Activated naive CD8-positive, alpha-beta T cell treated with anti-CD3 and anti-CD28 coated beads for 36 hours (primary cell): ENCODE data around the gene CPLX3. TPM values are rescaled to one million over a fixed set of nuclear protein-coding genes. Genes with fewer than 3 reads are reported as not detected.

Source experiments
- DNase-seq: peaks from one replicate; pipeline ENCODE4 v3.0.0; 2021
- H3K27ac Mint-ChIP-seq: one replicate; pipeline ENCODE4 v1.8.0; 2022; ENCODE audit warnings: mild to moderate bottlenecking, moderate library complexity, mixed read lengths
- H3K27me3 Mint-ChIP-seq: one replicate; pipeline ENCODE4 v1.8.0; 2022; ENCODE audit warnings: mild to moderate bottlenecking, mixed read lengths
- H3K36me3 Mint-ChIP-seq: one replicate; pipeline ENCODE4 v1.8.0; 2021; ENCODE audit warnings: mild to moderate bottlenecking, mixed read lengths
- H3K4me1 Mint-ChIP-seq: one replicate; pipeline ENCODE4 v1.8.0; 2021; ENCODE audit warnings: mixed read lengths
- H3K4me3 Mint-ChIP-seq: one replicate; pipeline ENCODE4 v1.8.0; 2022; ENCODE audit warnings: mild to moderate bottlenecking, moderate library complexity, mixed read lengths
- H3K9me3 Mint-ChIP-seq: one replicate; pipeline ENCODE4 v1.8.0; 2022; ENCODE audit warnings: mixed read lengths
- total RNA-seq, 2 experiments: library from RNA; stranded (reverse); gene quantifications; one replicate each; pipeline ENCODE4 v1.2.3, GENCODE V29; 2021

CPLX3 gene
- total RNA-seq, 2 experiments from 2014 or later, result 0.19 TPM; not detected in 1

DNA sequence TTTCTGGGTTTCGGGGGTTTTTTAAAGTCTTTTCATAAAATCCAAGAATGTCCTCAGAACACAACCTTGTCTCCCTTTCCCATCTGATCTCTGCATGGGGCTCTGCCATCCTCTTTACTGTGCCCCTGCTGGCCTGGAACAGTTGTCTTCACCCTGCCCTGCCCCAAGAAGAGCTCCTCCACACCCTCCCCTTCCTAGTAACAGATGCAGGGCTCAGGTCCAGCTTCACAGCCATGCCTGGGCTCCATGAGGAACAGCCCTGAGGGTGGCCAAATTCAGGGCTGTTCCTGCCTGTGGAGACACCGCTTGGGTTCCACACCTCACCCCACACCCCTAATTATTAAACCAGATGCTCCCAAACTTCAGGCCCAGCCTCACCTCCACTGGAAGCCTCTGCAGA is 29.4 kb downstream of the CPLX3 start:
- no peaks in the 10 kb centered on the region for H3K9me3 Mint-ChIP-seq
- H3K4me3 Mint-ChIP-seq, result no peak overlapping the region
- peaks cover 10% of the 10 kb centered on the region for H3K36me3 Mint-ChIP-seq
- DNase-seq, result no peak
- H3K27ac Mint-ChIP-seq, result peak overlapping the region; percentile 58
- peaks cover 35% of the 10 kb centered on the region for H3K4me1 Mint-ChIP-seq
- no peaks in the 10 kb centered on the region for H3K27me3 Mint-ChIP-seq

DNA sequence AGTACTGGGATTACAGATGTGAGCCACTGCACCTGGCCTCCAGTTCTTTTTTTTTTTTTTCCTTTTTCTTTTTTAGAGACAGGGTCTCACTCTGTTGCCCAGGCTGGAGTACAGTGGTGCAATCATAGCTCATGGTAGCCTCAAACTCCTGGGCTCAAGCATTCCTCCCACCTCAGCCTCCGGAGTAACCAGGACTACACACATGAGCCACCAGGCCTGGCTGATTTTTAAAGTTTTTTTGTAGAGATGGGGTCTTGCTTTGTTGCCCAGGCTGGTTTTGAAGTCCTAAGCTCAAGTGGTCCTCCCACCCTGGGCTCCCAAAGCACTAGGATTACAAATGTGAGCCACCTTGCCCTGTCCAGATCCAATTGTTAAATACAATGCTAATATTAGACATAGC is 30.1 kb downstream of the CPLX3 start:
- Mint-ChIP-seq H3K27ac (no peak overlapping the region), H3K27me3 (no peaks in the 10 kb centered on the region), H3K9me3 (no peaks in the 10 kb centered on the region), H3K36me3 (peaks cover 10% of the 10 kb centered on the region), H3K4me1 (peaks cover 38% of the 10 kb centered on the region), H3K4me3 (no peak overlapping the region)
- DNase-seq, result no peak

DNA sequence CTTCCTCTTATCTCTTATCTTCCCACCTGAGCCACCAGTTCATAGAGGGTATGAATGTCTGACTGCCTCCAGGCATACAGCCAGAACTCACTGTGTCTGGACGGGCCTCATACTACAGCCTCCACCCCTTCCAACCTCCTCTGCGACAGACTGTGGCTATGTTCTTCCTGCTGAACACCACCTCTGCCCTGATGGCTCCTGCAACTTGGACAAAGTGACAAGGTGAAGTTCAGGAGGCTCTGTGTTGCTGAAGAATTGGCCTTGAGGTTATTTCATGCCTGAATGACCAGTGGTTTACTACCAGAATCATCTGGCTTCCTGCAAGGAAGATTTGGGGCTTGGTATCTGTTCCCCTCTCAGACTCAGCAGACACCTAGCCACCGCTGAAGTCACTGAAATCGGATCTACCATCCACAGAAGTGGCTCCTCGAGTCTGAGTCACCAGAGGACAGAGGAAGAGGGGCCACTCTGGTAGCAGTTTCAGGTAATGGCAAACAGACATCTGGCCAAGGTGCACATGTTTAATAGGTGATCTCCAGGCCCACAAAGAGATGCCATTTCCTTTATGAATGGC is 30.7 kb downstream of the CPLX3 start:
- DNase-seq, result no peak
- Mint-ChIP-seq H3K4me1 (peaks cover 38% of the 10 kb centered on the region), H3K27me3 (no peaks in the 10 kb centered on the region), H3K4me3 (no peak overlapping the region), H3K9me3 (no peaks in the 10 kb centered on the region), H3K36me3 (peaks cover 10% of the 10 kb centered on the region), H3K27ac (peak overlapping the region; percentile 52)

DNA sequence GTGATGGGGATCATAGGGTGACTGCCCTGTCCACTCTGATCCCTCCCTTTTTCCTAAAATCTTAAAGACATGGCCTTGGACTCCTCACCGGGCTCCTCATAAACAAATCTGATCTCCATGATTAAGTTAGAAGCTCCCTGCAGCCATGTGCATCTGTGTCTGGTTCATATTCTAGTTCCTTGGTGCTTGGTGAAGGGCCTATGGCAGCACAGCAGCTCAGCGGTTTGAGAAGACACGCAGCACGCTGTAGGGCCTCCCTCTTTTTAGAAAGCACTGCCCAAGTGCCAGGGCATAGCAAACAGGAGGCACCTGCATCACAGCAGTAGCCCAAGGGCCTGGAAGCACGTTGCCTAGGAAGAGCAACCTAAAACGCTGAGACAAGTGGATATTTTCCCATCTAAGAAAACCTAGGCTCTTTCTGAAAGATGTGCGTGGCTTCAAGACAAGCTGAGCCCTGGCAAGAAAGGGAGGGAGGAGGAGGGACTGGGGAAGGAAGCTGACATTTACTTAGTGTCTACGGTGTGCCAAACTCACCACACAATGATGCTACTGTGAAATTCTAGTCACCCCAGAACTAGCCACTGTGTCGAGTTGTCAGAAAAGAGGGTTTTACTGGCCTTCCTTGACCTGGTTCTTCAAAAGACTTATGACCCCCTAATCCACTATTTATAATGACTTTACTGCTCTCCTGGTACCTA is 31.4 kb downstream of the CPLX3 start:
- H3K27ac Mint-ChIP-seq, result peak overlapping the region; percentile 59
- peaks cover 10% of the 10 kb centered on the region for H3K36me3 Mint-ChIP-seq
- no peak for DNase-seq
- peak overlapping the region; percentile 1 for H3K4me3 Mint-ChIP-seq
- no peaks in the 10 kb centered on the region for H3K27me3 Mint-ChIP-seq
- H3K4me1 Mint-ChIP-seq, result peaks cover 38% of the 10 kb centered on the region
- H3K9me3 Mint-ChIP-seq, result no peaks in the 10 kb centered on the region

DNA sequence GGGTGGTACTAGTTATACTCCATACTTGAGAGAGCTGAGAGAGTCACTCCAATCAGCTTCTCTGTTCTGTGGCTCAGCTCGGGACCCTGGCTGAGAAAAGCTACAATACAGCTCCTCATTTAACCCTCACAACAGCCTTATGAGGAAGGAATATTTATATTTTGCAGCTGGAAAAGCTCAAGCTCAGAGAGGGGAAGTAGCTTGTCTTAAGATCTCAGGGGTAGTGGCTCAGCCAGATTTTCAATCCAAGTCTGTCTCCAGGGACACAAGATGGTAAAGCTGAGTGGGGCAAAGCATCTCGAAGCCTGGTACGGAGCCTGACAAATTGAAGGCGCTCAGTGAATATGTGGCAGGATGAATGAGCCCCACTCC is 31.9 kb downstream of the CPLX3 start:
- H3K36me3 Mint-ChIP-seq, result peaks cover 8% of the 10 kb centered on the region
- no peaks in the 10 kb centered on the region for H3K27me3 Mint-ChIP-seq
- peak overlapping the region; percentile 59 for H3K27ac Mint-ChIP-seq
- peak overlapping the region; percentile 1 for H3K4me3 Mint-ChIP-seq
- peaks cover 38% of the 10 kb centered on the region for H3K4me1 Mint-ChIP-seq
- no peak for DNase-seq
- H3K9me3 Mint-ChIP-seq, result no peaks in the 10 kb centered on the region

DNA sequence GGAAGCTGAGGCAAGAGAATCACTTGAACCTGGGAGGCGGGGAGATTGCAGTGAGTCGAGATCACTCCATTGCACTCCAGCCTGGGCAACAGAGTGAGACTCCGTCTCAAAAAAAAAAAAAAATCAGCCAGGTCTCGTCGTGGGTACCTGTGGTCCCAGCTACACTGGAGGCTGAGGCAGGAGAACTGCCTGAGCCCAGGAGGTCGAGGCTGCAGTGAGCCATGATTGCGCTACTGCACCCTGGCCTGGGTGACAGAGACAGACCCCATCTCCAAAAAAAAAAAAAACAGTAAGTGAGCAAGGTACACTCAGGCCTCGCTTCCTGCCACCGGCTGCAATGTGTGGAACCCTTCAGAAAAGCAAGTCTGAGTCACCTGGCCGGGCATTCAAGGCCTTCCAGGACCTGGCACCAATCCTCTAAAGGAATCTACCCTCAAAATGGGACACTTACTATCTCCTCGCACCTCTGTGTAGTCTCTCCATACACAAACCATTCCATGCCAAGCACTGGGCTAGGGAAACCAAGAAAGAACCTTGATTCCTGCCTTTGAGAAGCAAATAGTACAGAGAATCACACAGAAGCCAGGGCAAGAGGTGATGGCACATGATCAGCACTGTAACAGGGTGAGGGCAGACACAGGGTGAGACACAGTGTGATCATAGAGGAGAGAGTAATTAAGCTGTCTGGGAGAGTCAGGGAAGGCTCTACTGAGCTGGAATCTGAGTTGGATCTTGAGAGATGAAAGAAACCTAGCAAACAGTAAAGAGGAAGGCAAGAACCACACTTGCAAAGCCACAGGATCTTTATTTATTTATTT is 37.0 kb downstream of the CPLX3 start:
- Mint-ChIP-seq H3K4me1 (peaks cover 59% of the 10 kb centered on the region), H3K9me3 (no peaks in the 10 kb centered on the region), H3K27ac (peak overlapping the region; percentile 69), H3K36me3 (peaks cover 29% of the 10 kb centered on the region), H3K27me3 (no peaks in the 10 kb centered on the region), H3K4me3 (no peak overlapping the region)
- no peak for DNase-seq

DNA sequence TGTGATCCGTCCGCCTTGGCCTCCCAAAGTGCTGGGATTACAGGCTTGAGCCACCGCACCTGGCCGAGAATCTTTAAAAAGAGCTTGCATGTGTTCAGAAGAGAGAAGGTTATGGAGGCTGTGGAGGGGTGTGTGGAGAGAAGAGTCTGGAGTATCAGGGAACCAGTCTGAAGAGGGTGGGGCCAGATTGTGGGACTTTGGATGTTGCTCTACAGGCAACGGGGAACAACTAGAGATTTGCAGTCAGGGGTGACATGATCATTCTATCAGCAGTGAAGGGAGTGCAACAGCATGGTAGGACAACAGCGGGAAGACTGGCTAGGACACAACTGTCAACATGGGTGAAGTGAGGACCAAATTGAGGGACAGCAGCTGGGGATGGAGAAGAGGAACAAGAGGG is 37.9 kb downstream of the CPLX3 start:
- H3K27ac Mint-ChIP-seq, result peak overlapping the region; percentile 47
- H3K36me3 Mint-ChIP-seq, result peaks cover 33% of the 10 kb centered on the region
- peaks cover 58% of the 10 kb centered on the region for H3K4me1 Mint-ChIP-seq
- H3K4me3 Mint-ChIP-seq, result no peak overlapping the region
- no peaks in the 10 kb centered on the region for H3K9me3 Mint-ChIP-seq
- H3K27me3 Mint-ChIP-seq, result no peaks in the 10 kb centered on the region
- no peak for DNase-seq

DNA sequence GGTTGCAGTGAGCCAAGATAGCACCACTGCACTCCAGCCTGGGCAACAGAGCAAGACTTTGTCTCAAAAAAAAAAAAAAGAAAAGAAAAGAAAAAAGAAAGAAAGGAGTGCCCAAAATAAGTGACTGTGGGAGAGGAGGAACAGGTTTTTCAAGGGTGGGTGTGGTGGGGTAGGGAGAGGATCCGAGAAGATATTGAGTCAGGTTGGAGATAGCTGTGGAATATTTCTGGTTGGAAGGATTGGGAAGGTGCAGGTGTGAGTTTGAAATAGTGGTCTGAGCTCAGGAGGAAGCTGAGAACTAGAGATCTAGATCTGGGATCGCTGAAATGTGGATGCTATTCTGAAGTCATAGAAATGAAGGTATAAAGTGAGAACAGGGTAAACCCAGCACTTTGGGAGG is 38.9 kb downstream of the CPLX3 start:
- Mint-ChIP-seq H3K4me1 (peaks cover 63% of the 10 kb centered on the region), H3K27ac (peak overlapping the region; percentile 75), H3K36me3 (peaks cover 43% of the 10 kb centered on the region), H3K9me3 (no peaks in the 10 kb centered on the region), H3K27me3 (no peaks in the 10 kb centered on the region), H3K4me3 (no peak overlapping the region)
- DNase-seq, result no peak

DNA sequence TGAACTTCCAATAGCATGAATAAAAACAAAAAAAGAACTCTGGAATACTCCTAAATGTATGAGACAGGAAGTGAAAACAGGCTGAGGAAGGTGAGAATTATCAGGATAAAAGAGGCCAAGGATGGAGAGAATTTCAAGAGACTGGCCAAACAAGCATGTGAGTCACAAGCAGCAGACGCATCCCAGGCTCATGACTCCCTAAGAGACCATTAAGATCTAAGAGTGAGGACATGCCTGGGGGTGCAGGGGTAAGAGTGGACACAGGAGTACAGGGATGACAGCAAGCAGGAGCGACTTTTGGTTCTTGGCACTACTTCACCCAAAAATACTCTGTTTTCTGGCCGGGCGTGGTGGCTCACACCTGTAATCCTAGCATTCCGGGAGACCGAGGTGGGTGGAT is 39.7 kb downstream of the CPLX3 start:
- Mint-ChIP-seq H3K4me3 (no peak overlapping the region), H3K9me3 (no peaks in the 10 kb centered on the region), H3K27me3 (no peaks in the 10 kb centered on the region), H3K27ac (no peak overlapping the region), H3K4me1 (peaks cover 71% of the 10 kb centered on the region), H3K36me3 (peaks cover 43% of the 10 kb centered on the region)
- DNase-seq, result no peak

DNA sequence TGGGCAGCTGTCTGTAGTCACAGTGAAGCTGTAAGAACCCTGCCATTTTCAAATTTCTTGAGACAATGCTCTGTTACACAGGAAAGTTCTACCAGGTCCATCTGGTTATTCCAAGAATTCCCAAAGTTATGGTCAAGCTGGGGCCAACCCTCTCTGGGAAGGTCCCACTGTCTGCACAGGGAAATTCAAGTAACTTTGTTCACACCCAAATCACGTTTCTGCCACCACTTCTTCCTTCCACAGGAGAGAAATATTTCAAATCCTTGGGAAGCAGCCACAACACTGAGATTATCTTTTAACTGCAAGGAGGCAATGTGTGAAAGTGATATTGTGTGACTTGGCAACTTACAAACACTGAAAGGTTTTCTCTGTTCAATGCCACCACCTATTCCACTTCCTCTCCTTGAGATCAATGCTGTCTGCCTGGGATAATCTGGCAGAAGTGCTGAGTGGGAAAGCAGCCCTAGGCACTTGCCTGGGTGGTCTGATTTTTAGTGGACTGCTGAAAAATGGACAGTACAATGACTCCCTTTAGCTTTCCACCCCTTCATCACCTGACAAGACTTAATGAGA is 41.1 kb downstream of the CPLX3 start:
- H3K4me1 Mint-ChIP-seq, result peaks cover 74% of the 10 kb centered on the region
- peak overlapping the region; percentile 64 for H3K27ac Mint-ChIP-seq
- no peak for DNase-seq
- H3K4me3 Mint-ChIP-seq, result peak overlapping the region; percentile 12
- H3K36me3 Mint-ChIP-seq, result peaks cover 48% of the 10 kb centered on the region
- H3K9me3 Mint-ChIP-seq, result no peaks in the 10 kb centered on the region
- H3K27me3 Mint-ChIP-seq, result no peaks in the 10 kb centered on the region

DNA sequence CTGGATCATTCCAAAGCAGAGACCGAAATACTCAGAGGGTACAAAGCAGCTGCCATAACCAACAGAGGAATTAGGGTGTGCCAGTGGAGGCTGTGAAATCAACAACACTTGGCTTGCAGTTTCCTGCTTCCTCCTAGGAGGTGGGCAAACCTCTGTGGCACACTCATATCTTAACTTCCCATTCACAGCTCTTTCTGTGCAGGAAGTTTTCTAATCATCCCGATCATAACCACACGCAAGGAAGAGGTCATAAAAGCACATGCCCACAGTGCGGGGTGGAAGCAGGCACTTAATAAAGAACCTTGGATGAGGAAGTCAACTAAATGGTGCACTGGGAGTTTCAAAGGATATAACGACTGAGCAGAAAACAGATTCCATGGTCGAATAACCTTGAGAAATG is 41.6 kb downstream of the CPLX3 start:
- DNase-seq, result no peak
- Mint-ChIP-seq H3K27me3 (no peaks in the 10 kb centered on the region), H3K36me3 (peaks cover 51% of the 10 kb centered on the region), H3K9me3 (no peaks in the 10 kb centered on the region), H3K4me1 (peaks cover 78% of the 10 kb centered on the region), H3K27ac (peak overlapping the region; percentile 64), H3K4me3 (peak overlapping the region; percentile 39)

DNA sequence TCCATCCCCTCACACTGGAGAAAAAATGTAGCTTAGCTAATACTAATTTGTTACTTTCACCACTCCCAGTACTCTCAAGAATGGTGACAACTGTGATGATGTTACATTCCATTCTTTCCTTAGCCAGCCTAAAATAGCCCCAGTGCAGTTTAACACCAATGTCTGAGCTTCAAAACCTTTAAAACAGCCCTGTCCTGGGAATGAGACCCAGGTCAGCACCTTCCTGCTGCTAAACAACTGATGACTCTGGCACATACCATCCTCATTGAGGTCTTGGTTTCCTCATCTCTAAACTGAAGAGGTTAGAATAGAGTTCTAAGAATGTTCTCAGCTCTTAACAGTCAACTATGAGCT is 42.9 kb downstream of the CPLX3 start:
- Mint-ChIP-seq H3K9me3 (no peaks in the 10 kb centered on the region), H3K4me3 (peak overlapping the region; percentile 98), H3K4me1 (peaks cover 77% of the 10 kb centered on the region), H3K27me3 (no peaks in the 10 kb centered on the region), H3K27ac (peak overlapping the region; percentile 82), H3K36me3 (peaks cover 48% of the 10 kb centered on the region)
- no peak for DNase-seq

DNA sequence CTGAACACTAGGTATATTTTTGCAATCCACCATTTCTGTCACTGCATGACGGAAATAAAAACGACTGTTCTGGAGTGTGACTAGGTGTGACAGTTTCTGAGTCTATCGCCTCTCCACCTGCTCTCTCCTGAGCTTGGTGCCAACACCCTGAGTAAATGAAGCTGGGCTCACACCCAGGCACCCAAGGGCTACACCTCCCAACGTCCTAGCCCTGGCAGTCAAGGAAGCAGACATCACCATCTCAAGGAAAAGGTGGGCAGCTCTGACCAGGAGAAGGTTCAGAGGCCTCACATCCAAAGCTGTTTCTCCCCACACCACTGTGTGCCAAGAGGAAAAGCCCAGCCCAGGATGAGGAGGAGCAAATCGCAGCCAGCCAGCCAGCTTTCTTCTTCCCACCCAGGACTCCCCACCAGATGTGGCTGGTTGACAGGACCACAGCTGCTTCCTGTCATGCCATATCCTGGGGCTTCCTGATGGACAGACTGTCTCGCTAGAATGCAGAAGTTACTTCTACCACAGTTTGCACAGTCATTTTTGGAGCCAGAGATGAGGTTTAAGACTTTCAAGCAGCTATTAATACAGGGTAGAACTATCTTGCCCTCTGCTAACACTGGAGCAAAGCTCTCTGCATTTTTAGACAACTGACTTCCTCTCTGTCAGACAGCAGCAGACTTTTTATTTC is 43.4 kb downstream of the CPLX3 start:
- peak overlapping the region; percentile 98 for H3K4me3 Mint-ChIP-seq
- peaks cover 46% of the 10 kb centered on the region for H3K36me3 Mint-ChIP-seq
- peaks cover 73% of the 10 kb centered on the region for H3K4me1 Mint-ChIP-seq
- no peaks in the 10 kb centered on the region for H3K9me3 Mint-ChIP-seq
- H3K27ac Mint-ChIP-seq, result peak overlapping the region; percentile 82
- H3K27me3 Mint-ChIP-seq, result no peaks in the 10 kb centered on the region
- peak; percentile 51 for DNase-seq

DNA sequence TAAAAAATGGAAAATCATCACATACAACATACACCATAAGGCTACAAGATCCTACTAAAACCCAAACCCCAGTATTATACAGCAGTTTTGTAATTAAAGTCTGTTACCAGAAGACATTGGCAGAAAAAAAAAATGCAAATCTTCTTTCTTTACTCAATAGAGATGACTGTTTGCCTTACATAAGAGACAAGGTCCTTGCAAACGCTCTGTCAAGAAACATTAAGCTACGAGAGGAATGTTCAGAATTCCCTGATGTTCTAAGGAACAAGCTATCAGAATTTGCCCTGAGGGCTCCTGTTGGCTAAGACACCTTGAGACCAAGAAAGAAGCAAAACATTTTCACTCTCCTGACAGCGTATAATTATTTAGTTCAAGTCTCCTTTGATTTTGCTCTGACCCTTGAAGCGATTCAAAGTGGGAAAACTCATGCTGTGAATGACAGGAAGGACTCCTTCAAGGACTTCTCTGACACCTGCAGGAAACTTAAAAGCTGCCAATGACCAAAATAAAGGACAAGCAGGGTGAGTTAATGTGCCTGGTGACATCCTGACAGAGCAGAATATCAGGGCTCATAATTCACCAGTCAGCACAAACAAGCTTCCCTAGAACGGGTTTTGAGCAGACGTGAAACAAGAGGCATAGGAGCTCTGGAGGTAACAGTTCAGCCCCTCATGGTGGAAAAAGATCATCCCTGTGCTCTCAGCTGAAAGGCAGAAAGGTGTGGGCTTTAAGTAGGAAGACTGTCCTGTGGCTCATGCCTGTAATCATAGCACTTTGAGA is 44.2 kb downstream of the CPLX3 start:
- peaks cover 68% of the 10 kb centered on the region for H3K4me1 Mint-ChIP-seq
- peaks cover 42% of the 10 kb centered on the region for H3K36me3 Mint-ChIP-seq
- no peak for DNase-seq

More for the DNA sequence above, 44.2 kb downstream of the CPLX3 start:
- no peaks in the 10 kb centered on the region for H3K9me3 Mint-ChIP-seq
- no peaks in the 10 kb centered on the region for H3K27me3 Mint-ChIP-seq
- H3K27ac Mint-ChIP-seq, result peak overlapping the region; percentile 82
- peak overlapping the region; percentile 98 for H3K4me3 Mint-ChIP-seq
